ENCODE data around the gene ADAM15.

DNA sequence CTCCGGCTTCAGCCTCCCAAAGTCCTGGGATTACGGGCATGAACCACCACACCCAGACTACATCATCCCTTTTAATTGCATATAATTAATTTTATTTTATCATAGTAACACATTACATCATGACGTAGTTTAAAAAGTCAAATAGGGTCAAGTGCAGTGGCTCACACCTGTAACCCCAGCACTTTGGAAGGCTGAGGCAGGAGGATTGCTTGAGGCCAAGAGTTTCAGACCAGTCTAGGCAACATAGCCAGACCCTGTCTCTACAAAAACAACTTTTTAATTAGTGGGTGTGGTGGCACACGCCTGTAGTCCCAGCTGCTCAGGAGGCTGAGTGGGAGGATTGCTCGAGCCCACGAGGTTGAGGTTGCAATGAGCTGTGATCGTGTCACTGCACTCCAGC lies 48.2 kb downstream of the ADAM15 start:
- TF ChIP-seq POLR2A (IDR thresholded peaks at IDR 0.05; ENCODE audit: low read depth): no peak
- TF ChIP-seq, protein P1, sequence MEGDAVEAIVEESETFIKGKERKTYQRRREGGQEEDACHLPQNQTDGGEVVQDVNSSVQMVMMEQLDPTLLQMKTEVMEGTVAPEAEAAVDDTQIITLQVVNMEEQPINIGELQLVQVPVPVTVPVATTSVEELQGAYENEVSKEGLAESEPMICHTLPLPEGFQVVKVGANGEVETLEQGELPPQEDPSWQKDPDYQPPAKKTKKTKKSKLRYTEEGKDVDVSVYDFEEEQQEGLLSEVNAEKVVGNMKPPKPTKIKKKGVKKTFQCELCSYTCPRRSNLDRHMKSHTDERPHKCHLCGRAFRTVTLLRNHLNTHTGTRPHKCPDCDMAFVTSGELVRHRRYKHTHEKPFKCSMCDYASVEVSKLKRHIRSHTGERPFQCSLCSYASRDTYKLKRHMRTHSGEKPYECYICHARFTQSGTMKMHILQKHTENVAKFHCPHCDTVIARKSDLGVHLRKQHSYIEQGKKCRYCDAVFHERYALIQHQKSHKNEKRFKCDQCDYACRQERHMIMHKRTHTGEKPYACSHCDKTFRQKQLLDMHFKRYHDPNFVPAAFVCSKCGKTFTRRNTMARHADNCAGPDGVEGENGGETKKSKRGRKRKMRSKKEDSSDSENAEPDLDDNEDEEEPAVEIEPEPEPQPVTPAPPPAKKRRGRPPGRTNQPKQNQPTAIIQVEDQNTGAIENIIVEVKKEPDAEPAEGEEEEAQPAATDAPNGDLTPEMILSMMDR (IDR thresholded peaks at IDR 0.05): no peak

Data from esophagus muscularis mucosa (tissue), 3 donors.